Measurements from ENCODE around the gene MPP4.

DNA sequence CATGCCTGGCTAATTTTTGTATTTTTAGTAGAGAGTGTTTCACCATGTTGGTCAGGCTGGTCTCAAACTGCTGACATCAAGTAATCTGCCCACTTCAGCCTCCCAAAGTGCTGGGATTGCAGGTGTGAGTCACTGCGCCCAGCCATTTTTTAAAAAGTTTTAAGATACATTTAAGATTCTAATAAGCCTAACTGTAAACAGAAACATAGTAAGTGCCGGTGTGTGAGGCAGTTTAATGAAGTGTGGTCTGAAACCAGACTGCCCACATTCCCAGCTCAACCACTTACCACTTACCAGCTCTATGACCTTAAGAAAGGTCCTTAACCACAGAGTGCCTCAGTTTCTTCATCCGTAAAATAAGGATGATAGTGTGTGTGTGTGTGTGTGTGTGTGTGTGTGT lies 97.5 kb downstream of the MPP4 start:
- TF ChIP-seq, protein P1, sequence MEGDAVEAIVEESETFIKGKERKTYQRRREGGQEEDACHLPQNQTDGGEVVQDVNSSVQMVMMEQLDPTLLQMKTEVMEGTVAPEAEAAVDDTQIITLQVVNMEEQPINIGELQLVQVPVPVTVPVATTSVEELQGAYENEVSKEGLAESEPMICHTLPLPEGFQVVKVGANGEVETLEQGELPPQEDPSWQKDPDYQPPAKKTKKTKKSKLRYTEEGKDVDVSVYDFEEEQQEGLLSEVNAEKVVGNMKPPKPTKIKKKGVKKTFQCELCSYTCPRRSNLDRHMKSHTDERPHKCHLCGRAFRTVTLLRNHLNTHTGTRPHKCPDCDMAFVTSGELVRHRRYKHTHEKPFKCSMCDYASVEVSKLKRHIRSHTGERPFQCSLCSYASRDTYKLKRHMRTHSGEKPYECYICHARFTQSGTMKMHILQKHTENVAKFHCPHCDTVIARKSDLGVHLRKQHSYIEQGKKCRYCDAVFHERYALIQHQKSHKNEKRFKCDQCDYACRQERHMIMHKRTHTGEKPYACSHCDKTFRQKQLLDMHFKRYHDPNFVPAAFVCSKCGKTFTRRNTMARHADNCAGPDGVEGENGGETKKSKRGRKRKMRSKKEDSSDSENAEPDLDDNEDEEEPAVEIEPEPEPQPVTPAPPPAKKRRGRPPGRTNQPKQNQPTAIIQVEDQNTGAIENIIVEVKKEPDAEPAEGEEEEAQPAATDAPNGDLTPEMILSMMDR (IDR thresholded peaks at IDR 0.05; ENCODE audit: low read depth, low read length): no peak
- no peak for TF ChIP-seq EZH2phosphoT487 (IDR thresholded peaks at IDR 0.05; ENCODE audit: low read depth)
